Astrocyte of the spinal cord (primary cell): ENCODE data around the gene PIP4K2B.

Experiments used
- DNase-seq: peaks from one replicate; pipeline ENCODE4 v3.0.0; 2011; ENCODE audit warnings: low read depth, low spot score
- H3K4me3 ChIP-seq: 2 replicates; pipeline ENCODE4 v1.5.1; 2011; ENCODE audit warnings: low read depth, mild to moderate bottlenecking, low read length, moderate library complexity
- CTCF ChIP-seq: IDR thresholded peaks from 2 replicates; pipeline ENCODE4 v1.5.1; 2012; ENCODE audit warnings: low read depth, mild to moderate bottlenecking, low read length, inconsistent platforms
- in situ Hi-C: cut with HindIII; loops from 2 replicates; pipeline ENCODE4 v1.10.0; 2017; ENCODE audit warnings: low sequenced_read_pairs

PIP4K2B gene

DNA sequence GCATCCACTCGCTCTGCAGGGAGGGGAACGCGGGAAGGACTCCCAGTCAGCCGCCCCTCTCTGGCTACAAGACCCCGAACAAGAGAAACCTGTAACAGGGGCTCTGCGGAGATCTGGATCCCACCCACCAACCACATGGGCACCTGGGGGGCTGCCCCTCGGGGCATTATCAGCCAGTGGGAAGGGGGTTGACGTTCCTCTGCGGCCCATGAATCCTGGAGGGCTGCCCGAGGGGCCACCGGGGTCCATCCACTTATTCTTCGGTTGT, 49.4 kb downstream of the PIP4K2B start:
- H3K4me3 ChIP-seq: peak overlapping the region; percentile 57
- in situ Hi-C loops: no loop called here
- TF ChIP-seq CTCF: no peak
- no peak for DNase-seq

GRCh38 chr17:38749223-38750043, 49.9 kb downstream of the PIP4K2B start:
- DNase-seq: peak; percentile 63
- no peak for TF ChIP-seq CTCF
- H3K4me3 ChIP-seq: peak overlapping the region; percentile 57
- in situ Hi-C loops: no loop called here

- H3K4me3 ChIP-seq: peak overlapping the region; percentile 57
- DNase-seq: no peak
- in situ Hi-C loops: no loop called here
- TF ChIP-seq CTCF: no peak
These were observed 50.5 kb downstream of the PIP4K2B start for GRCh38 chr17:38748892-38749222.

DNA sequence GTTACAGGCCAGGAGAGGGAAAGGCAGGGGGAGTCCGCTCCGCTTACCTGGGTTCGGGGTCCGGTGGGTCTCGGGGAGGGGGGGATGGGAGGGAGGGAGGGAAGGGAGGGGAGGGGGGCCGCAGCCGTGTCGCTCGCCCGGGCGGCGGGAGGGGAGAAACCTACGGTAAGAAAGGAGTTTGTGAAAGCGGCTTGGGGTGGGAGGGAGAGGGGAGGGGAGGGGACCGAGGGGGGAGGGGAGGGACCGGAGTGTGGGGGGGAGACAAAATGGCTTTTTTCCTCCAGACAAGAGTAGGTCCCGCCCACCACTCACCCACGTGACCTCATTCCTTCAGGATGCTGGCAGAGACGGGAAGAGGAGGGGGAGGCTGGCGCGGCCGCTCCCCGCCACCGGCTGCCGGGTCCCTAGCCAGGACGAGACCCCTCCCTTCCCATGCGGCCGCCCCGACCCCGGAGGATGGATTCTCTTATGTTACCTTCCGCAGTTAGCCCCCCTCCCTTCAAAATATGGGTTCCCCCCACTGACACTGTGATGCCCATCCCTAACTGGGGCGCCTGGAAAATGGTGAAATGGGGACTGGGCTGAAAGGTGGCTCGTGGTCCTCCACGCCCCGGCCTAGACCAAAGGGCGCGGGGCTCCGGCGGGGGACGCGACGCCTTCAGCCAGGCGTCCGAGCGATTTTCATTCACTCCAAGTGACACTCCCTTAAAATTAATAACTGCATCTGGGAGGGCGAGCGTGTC, 51.0 kb downstream of the PIP4K2B start, which contains the start of gene PCGF2:
Gene PCGF2 (minus strand): TSS at position 188 of the 743 bp plus-strand sequence. CDS start 7,934 bp downstream, outside the sequence.
- H3K4me3 ChIP-seq: peak within 1 kb of the TSS; percentile 57
- in situ Hi-C loops: no loop called here
- TF ChIP-seq CTCF: no peak
- DNase-seq: peak; percentile 86

DNA sequence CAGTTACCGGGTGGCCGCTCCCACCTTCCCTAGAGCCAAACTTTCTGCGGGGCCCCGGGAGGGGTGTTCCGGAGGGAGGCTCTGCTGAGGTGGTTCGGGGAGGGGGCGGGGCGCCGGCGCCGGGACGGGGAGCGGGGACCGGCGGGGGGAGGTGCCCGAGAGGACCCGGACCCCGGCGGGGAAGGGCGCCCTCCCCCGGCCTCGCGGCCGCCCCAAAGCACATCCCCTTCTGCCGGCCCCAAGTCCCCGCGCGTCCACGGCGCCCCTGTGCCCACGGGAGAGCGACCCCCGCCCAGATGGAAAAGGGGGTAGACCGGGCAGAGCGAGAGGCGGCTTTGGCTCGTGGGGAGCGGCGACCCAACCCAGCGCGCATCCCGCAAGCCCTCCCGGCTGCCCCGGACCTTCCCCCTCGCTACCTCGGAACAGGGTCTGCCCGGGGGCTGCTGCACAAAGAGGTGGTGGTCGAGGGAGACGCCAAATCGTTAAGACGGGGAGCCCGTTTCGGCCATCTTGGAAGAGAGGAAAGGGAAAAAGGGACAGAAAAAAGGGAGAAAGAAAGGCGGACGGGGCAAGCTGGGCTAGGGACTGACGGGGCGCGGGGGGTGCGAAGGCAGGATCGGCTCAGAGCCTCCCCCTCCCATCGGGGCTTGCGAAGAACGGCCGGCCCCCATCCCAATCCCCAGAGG, 51.8 kb downstream of the PIP4K2B start:
- in situ Hi-C loops: no loop called here
- peak overlapping the region; percentile 57 for H3K4me3 ChIP-seq
- no peak for DNase-seq
- TF ChIP-seq CTCF: no peak

- peak overlapping the region; percentile 57 for H3K4me3 ChIP-seq
- in situ Hi-C loops: no loop called here
- TF ChIP-seq CTCF: no peak
- no peak for DNase-seq
These were observed 52.4 kb downstream of the PIP4K2B start for GRCh38 chr17:38746849-38747462.
